Skeletal muscle satellite cell (primary cell): ENCODE measurements around the gene CDH23.

ENCODE experiments used
- H3K27me3 ChIP-seq: 2 replicates; pipeline ENCODE4 v1.7.0; 2013; ENCODE audit warnings: low read length; ENCODE audit not compliant: control insufficient read depth, insufficient read depth
- H3K36me3 ChIP-seq: 2 replicates; pipeline ENCODE4 v1.7.0; 2013; ENCODE audit warnings: mild to moderate bottlenecking, control low read depth, low read length; ENCODE audit not compliant: insufficient read depth
- H3K4me1 ChIP-seq: 2 replicates; pipeline ENCODE4 v1.7.0; 2013; ENCODE audit warnings: low read length; ENCODE audit not compliant: control insufficient read depth, insufficient read depth
- H3K4me2 ChIP-seq: 2 replicates; pipeline ENCODE4 v1.7.0; 2013; ENCODE audit warnings: mild to moderate bottlenecking, low read length
- H3K4me3 ChIP-seq: 2 replicates; pipeline ENCODE4 v1.7.0; 2013; ENCODE audit warnings: low read length
- H3K9ac ChIP-seq: 2 replicates; pipeline ENCODE4 v1.7.0; 2013; ENCODE audit warnings: mild to moderate bottlenecking, low read depth, low read length, moderate library complexity
- H3K9me3 ChIP-seq: replicated peaks from 2 replicates; pipeline ENCODE4 v1.7.0; 2013; ENCODE audit warnings: mild to moderate bottlenecking, control low read depth, low read length

The CDH23 gene

DNA sequence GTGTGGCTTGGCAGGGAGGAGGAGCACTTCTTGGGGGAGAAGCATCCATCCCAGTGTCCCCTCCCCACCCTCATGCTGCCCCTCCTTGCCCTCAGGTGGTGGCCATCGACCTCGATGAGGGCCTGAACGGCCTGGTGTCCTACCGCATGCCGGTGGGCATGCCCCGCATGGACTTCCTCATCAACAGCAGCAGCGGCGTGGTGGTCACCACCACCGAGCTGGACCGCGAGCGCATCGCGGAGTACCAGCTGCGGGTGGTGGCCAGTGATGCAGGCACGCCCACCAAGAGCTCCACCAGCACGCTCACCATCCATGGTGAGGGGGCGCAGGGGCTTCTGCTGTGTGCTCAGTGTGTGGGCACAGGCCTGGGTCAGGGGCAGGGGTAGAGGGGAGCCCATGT lies 308.1 kb downstream of the CDH23 start:
- no peak overlapping the region for H3K4me2 ChIP-seq
- peaks cover 37% of the 10 kb centered on the region for H3K27me3 ChIP-seq
- no peaks in the 10 kb centered on the region for H3K4me1 ChIP-seq
- no peak overlapping the region for H3K4me3 ChIP-seq
- no peak overlapping the region for H3K9ac ChIP-seq
- H3K36me3 ChIP-seq: no peaks in the 10 kb centered on the region
- H3K9me3 ChIP-seq: no peaks in the 10 kb centered on the region

DNA sequence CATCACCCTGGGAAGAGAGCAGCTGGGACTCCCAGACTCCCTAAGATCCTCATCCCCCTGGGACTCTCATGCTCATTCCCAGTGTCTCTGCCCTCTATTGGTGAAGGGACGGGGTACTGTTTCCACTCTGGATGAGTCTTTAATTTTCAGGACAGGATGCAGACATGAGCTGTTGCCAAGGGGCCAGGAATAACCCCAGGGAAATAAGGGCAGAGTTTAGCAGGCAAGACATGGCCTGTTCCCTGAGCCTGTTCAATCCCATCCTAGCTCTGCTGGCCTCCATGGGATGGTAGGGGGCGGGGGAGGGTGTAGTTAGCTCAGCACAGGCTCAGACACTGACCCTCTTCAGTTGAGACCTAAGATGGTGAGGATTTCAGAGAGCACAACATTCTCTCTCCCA lies 308.9 kb downstream of the CDH23 start:
- no peaks in the 10 kb centered on the region for H3K9me3 ChIP-seq
- peaks cover 34% of the 10 kb centered on the region for H3K27me3 ChIP-seq
- no peak overlapping the region for H3K4me3 ChIP-seq
- H3K36me3 ChIP-seq: no peaks in the 10 kb centered on the region
- H3K4me1 ChIP-seq: no peaks in the 10 kb centered on the region
- H3K9ac ChIP-seq: no peak overlapping the region
- H3K4me2 ChIP-seq: no peak overlapping the region

DNA sequence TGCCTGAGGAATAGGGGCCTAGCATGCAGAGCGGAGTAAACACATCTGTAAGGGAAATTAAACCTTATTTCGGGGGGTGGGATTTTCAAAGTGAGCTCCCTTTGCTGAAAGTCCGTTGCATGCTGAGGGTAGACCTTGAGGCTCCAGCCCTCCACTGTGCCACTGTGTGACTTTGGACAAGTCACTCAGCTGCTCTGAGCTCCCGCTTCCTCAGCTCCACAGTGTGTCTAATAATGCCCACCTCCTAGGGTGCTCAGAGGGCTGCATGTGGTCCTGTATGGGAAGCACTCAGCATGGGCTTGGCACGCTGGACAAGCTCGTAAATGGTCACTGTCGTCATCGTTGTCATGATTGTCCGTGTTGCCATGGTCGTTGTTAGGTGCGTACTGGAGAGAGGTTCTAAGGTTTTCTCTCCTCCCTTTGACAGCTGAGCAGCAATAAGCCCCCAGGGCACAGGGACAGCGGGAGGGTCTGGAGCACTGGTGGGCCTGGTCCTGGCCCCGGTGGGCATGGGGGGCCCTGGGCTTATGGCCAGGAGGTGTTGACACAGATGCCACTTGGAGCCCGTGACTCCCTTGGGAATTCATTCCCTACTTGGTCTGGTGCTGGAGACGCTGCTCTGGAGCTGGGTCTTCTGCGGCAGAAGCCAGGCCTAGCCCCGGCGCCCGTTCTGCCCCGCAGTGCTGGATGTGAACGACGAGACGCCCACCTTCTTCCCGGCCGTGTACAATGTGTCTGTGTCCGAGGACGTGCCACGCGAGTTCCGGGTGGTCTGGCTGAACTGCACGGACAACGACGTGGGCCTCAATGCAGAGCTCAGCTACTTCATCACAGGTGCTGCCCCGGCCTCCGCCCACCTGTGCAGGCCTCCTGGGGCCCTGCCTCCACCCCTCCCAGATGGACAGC lies 309.7 kb downstream of the CDH23 start:
- H3K9me3 ChIP-seq: no peaks in the 10 kb centered on the region

DNA sequence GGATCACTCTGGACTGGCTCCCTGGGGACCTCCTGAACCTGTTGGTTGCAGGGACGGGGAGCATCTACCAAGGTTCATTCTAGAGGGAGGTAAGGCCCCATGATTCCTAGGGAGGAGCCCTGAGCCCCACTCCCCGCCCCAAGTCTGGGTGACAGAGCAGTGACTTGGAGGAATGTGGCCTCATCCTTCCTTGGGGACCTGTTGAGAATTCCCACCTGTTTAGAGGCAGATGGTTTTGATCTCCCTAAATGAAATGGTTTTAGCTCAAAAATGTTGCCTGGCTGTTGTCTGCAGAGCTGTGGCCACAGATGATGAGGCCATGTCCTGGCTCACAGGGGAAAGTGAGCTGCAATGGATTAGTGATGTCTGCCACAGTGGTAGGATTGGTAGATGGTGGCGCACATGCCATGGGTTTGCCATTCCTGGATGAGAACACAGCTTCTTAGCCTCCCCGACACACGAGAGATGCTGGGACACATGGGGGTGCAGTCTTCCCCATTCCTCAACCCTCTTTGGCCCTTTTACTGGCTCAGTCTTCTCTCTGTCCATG lies 310.6 kb downstream of the CDH23 start:
- H3K4me2 ChIP-seq: no peak overlapping the region
- no peaks in the 10 kb centered on the region for H3K4me1 ChIP-seq
- H3K9ac ChIP-seq: no peak overlapping the region
- no peak overlapping the region for H3K4me3 ChIP-seq
- peaks cover 27% of the 10 kb centered on the region for H3K27me3 ChIP-seq
- no peaks in the 10 kb centered on the region for H3K36me3 ChIP-seq
- H3K9me3 ChIP-seq: no peaks in the 10 kb centered on the region

More for the DNA sequence above, 309.7 kb downstream of the CDH23 start:
- no peak overlapping the region for H3K9ac ChIP-seq
- no peaks in the 10 kb centered on the region for H3K36me3 ChIP-seq
- peaks cover 29% of the 10 kb centered on the region for H3K27me3 ChIP-seq
- H3K4me1 ChIP-seq: no peaks in the 10 kb centered on the region
- H3K4me2 ChIP-seq: no peak overlapping the region
- no peak overlapping the region for H3K4me3 ChIP-seq

DNA sequence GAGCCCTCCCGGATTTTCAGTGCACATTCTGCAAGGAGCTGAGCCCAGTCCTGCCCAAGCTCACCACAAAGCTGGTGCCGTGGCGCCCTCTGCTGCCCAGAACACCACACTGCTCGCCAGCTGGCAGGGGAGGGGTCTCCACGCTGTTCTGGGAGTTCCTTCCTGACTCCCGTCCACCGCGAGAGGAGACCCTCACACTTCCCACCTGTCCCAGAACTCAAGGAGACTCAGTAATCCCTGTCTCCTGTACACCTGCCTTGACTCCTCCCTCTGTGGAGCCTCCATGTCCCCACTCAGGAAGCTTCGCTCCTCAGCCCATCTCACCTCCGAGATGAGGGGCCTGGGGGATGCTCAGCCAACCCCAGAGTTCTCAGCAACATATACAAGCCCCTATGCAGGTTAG lies 311.6 kb downstream of the CDH23 start:
- Histone ChIP-seq H3K4me2 (no peak overlapping the region), H3K27me3 (peaks cover 17% of the 10 kb centered on the region), H3K36me3 (no peaks in the 10 kb centered on the region), H3K9ac (no peak overlapping the region), H3K4me1 (peaks cover 8% of the 10 kb centered on the region), H3K4me3 (no peak overlapping the region), H3K9me3 (no peaks in the 10 kb centered on the region)

DNA sequence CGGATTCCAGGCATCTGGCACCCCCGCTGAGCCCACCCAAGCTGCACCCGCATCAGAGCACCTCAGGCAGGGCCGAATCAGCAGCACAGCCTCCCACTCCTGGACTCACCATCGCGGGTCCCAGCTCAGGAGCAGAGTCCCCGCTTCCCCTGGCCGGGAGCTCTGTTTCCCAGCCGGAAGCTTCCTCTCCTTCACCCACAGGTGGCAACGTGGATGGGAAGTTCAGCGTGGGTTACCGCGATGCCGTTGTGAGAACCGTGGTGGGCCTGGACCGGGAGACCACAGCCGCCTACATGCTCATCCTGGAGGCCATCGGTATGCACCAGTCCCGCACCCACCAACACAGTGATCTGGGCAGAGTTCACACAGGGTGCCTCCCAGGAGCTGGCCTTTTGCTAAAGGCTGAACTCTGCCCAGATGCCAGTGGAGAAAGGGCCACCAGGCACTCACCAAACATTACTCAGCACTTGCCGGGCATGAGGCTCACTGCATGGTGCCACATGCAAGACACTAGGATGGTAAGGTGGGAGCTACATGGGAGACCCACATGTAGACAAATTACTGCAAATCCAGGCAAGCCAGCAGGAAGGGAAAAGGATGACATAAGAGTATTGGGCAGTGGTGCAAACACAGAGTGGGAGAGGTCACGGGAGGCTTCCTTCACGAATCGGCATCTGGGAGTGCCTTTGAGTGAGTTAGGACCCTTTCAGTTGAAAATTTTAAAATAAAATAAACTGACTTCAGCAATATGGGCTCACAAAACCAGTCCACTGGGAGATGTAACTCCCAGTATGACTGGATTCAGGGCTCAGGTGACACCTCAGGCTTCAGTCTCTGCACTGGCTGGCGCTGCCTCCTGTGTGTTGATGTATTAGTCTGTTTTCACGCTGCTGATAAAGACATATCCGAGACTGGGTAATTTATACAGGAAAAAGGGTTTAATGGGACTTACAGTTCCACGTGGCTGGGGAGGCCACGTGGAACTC lies 312.5 kb downstream of the CDH23 start:
- Histone ChIP-seq H3K9ac (no peak overlapping the region), H3K27me3 (peaks cover 11% of the 10 kb centered on the region), H3K4me1 (peaks cover 17% of the 10 kb centered on the region), H3K4me3 (no peak overlapping the region), H3K9me3 (no peaks in the 10 kb centered on the region), H3K4me2 (no peak overlapping the region), H3K36me3 (no peaks in the 10 kb centered on the region)

DNA sequence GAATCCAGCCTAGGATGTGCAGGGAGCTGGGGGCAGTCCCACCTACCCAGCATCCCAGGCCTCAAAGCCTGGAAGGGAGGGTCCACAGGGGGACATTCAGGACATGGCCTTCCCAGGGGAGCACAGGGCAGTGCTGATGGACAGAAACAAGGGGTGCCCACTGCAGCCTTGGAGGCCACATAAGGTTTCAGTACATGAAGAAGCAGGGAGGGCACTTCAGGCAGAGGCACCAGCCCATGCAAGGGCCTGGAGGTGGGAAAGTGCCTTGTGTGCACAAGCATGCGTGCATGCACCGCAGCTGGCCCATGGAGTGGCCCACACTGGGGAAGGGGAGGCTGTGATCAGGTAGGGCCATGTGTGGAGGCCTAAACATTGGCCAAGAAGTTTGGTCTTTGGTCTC lies 313.8 kb downstream of the CDH23 start:
- Histone ChIP-seq H3K9ac (no peak overlapping the region), H3K4me3 (no peak overlapping the region), H3K4me1 (peaks cover 23% of the 10 kb centered on the region), H3K4me2 (no peak overlapping the region), H3K27me3 (peaks cover 11% of the 10 kb centered on the region), H3K9me3 (no peaks in the 10 kb centered on the region), H3K36me3 (no peaks in the 10 kb centered on the region)

DNA sequence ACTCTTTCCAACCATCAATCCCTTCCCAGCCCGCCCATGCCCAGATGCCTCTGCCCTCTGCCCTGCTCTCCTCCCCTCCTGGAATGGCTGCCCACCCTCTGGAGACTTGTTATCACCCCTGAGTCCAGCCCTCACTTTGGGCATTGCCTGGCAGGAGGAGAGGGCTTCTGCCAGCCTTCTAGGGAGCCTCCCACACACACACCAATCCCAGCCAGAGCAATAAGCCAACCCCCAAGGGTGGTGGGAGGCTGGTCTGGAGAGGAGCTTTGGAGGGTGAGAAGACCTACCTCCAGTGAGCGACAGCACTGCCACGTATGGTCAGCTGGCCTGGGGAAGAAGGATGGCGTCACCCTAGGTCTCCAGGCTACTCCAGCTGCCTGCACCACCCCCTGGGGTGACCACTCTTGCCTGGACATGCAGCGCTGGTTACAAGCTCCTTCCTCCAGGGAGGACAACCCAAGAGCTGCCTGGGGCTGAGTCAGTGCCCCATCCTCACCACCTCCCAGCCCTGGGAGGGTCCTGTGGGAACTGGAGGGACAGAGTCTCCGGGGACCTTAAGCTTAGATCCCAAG lies 314.4 kb downstream of the CDH23 start:
- Histone ChIP-seq H3K4me1 (peaks cover 23% of the 10 kb centered on the region), H3K4me2 (no peak overlapping the region), H3K9me3 (no peaks in the 10 kb centered on the region), H3K9ac (no peak overlapping the region), H3K36me3 (no peaks in the 10 kb centered on the region), H3K27me3 (peaks cover 11% of the 10 kb centered on the region), H3K4me3 (no peak overlapping the region)

DNA sequence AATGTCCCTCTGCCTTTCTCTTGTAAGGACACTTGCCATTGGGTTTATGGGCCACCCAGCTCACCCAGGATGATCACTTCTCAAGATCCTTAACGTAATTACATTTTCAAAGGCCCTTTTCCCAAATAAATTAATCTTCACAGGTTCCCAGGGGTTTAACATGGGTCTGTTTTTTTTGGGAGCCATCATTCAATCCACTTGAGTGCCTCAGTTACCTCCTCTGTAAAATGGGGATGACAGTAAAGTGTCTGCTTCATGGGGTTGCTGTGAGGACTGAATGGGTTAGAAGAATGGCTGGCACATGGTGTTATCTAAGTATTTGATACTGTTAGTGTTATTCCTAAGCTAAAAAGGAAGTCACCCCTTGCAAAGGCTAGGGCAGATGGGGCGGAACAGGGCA lies 315.4 kb downstream of the CDH23 start:
- Histone ChIP-seq H3K4me3 (no peak overlapping the region), H3K36me3 (no peaks in the 10 kb centered on the region), H3K27me3 (peaks cover 11% of the 10 kb centered on the region), H3K9ac (no peak overlapping the region), H3K4me1 (peaks cover 23% of the 10 kb centered on the region), H3K4me2 (no peak overlapping the region), H3K9me3 (no peaks in the 10 kb centered on the region)

DNA sequence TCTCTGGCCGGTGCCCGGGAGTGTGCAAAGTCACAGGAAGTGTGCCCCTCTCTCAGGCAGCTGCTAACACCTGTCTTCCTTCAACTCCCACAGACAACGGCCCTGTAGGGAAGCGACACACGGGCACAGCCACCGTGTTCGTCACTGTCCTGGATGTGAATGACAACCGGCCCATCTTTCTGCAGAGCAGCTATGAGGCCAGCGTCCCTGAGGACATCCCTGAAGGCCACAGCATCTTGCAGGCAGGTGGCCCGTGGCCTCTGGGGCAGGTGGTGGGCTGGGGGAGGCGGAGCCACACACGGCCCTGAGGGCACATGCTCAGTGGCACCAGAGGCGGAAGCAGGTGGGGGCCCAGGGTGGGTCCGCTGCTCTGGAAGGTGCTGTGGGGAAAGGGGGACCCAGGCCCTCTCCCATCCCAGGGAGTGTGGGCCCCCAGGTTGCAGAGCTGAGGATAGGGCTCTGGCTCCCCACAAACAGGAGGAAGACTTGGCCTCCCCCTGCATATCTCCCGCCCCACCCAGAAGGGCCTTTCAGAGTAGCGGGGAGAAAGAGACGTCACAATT lies 315.9 kb downstream of the CDH23 start:
- Histone ChIP-seq H3K4me2 (peak overlapping the region; percentile 73), H3K9me3 (no peaks in the 10 kb centered on the region), H3K36me3 (no peaks in the 10 kb centered on the region), H3K9ac (peak overlapping the region; percentile 79), H3K4me1 (peaks cover 23% of the 10 kb centered on the region), H3K27me3 (peaks cover 10% of the 10 kb centered on the region), H3K4me3 (no peak overlapping the region)
